Measurements from ENCODE around the gene KRT13. TPM values are rescaled to one million over a fixed set of nuclear protein-coding genes. Genes with fewer than 3 reads are reported as not detected.

KRT13 gene
- total and polyA plus RNA-seq, 5 donors from 2014 or later, result not detected

DNA sequence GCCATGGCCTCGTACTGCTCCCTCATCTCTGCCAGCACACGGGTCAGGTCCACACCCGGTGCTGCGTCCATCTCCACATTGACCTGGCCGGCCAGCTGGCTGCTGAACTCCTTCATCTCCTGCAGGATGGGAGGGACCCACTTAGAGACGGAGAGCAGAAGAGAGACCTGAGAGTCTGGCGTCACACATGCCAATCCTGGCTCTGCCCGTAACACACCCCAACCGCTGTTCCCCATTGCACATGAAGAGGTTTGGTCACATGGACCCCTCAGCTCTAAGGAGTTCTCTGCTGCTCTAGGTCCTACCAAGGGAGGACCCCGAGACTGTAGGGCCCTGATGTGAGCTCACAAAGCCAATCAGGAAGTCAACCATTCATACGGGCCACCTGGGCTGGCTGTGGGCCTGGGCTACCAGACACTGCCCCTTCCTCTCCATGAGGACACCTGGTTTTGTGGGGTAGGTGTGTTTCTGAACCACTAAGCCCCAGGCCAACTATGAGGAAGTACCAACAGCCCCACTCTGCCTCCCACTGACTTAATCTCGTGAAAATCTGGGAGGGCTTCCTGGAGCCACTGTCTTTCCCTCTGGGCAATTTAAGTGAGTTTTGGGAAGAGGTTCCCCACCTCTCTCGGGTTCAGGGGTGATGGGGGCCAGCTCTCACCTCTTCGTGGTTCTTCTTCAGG, 10.9 kb upstream of the KRT13 start:
- no peaks in the 10 kb centered on the region for H3K9me3 Mint-ChIP-seq
- H3K27me3 Mint-ChIP-seq, result peaks cover 15% of the 10 kb centered on the region
- H3K36me3 Mint-ChIP-seq, result no peaks in the 10 kb centered on the region

DNA sequence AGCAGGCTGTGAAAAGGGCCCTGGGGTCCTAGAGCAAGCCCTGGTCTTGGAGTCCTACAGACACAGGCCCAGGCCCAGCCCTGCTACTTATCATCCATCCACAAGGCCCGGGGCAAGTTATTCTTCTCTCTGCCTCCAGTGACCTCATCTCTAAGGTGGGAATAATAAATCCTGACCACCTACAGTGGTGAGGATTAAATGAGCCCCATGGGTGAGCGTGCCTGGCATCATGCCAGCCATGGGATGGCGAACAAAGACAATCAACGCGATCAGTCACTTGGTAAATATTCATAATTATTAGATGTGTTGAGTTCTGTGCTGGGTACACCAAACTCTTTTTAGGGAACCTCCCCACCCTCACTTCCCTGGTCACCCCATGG, 7.7 kb upstream of the KRT13 start:
- H3K9me3 Mint-ChIP-seq, result no peaks in the 10 kb centered on the region
- no peaks in the 10 kb centered on the region for H3K36me3 ChIP-seq (ENCODE audit: control insufficient read depth, insufficient read depth, low read length)
- H3K27ac ChIP-seq (ENCODE audit: insufficient read depth, low read length, poor library complexity, severe bottlenecking), result no peak overlapping the region
- H3K4me3 ChIP-seq (ENCODE audit: low read depth, low read length), result no peak overlapping the region
- H3K27me3 ChIP-seq (ENCODE audit: control insufficient read depth, insufficient read depth, low read length), result no peaks in the 10 kb centered on the region
- H3K4me3 Mint-ChIP-seq, result no peak overlapping the region
- peaks cover 11% of the 10 kb centered on the region for H3K27me3 Mint-ChIP-seq
- H3K4me1 Mint-ChIP-seq, result no peaks in the 10 kb centered on the region
- ATAC-seq (ENCODE audit: low read depth in 2 of 2) (no peak), DNase-seq (no peak)
- no peaks in the 10 kb centered on the region for H3K9me3 ChIP-seq (ENCODE audit: control insufficient read depth in 2 of 2, low read length in 2 of 2)
- H3K36me3 Mint-ChIP-seq, result no peaks in the 10 kb centered on the region
- H3K4me1 ChIP-seq (ENCODE audit: control insufficient read depth, insufficient read depth, low read length, poor library complexity, severe bottlenecking), result no peaks in the 10 kb centered on the region
- no peak overlapping the region for H3K27ac Mint-ChIP-seq

More for the DNA sequence above, 10.9 kb upstream of the KRT13 start:
- Histone ChIP-seq H3K4me3 (ENCODE audit: low read depth, low read length) (no peak overlapping the region), H3K27ac (ENCODE audit: insufficient read depth, low read length, poor library complexity, severe bottlenecking) (no peak overlapping the region), H3K27me3 (ENCODE audit: control insufficient read depth, insufficient read depth, low read length) (no peaks in the 10 kb centered on the region), H3K9me3 (ENCODE audit: control insufficient read depth in 2 of 2, low read length in 2 of 2) (no peaks in the 10 kb centered on the region), H3K36me3 (ENCODE audit: control insufficient read depth, insufficient read depth, low read length) (no peaks in the 10 kb centered on the region), H3K4me1 (ENCODE audit: control insufficient read depth, insufficient read depth, low read length, poor library complexity, severe bottlenecking) (no peaks in the 10 kb centered on the region)
- H3K27ac Mint-ChIP-seq, result no peak overlapping the region
- H3K4me3 Mint-ChIP-seq, result no peak overlapping the region
- ATAC-seq (ENCODE audit: low read depth in 2 of 2) (no peak), DNase-seq (no peak)
- H3K4me1 Mint-ChIP-seq, result no peaks in the 10 kb centered on the region

DNA sequence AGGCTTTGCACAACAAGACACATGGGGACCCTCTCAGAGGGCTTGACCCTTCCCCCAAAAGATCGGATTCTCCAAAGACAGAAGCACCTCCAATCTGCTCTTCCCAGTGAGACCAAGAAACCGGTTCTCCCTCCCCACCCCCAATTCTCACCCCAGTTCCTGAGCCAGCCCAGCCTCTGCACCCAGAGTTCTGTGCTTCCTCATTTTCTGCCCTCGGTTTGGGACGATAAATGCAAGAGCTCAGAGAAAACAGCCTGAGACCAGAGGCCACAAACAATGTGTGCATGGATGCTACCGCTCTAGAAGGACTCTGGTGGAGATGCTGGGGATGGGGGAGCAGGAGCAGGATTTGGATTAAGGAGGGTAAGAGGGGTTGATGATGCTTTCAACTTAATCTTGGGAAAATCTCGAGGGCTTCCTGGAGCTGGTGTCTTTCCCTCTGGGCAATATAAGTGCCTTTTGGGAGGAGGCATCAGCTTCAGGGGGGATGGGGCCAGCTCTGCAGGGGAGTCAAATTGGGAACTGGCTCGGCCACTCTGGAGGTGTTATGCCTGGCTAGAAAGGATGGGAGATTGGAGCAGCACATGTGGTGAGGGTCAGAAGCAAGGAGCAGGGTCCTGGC, 7.2 kb upstream of the KRT13 start:
- Mint-ChIP-seq H3K36me3 (no peaks in the 10 kb centered on the region), H3K27ac (no peak overlapping the region), H3K4me1 (no peaks in the 10 kb centered on the region), H3K9me3 (no peaks in the 10 kb centered on the region), H3K27me3 (peaks cover 8% of the 10 kb centered on the region), H3K4me3 (no peak overlapping the region)
- Histone ChIP-seq H3K9me3 (ENCODE audit: control insufficient read depth in 2 of 2, low read length in 2 of 2) (no peaks in the 10 kb centered on the region), H3K4me3 (ENCODE audit: low read depth, low read length) (no peak overlapping the region), H3K36me3 (ENCODE audit: control insufficient read depth, insufficient read depth, low read length) (no peaks in the 10 kb centered on the region), H3K4me1 (ENCODE audit: control insufficient read depth, insufficient read depth, low read length, poor library complexity, severe bottlenecking) (no peaks in the 10 kb centered on the region), H3K27me3 (ENCODE audit: control insufficient read depth, insufficient read depth, low read length) (no peaks in the 10 kb centered on the region), H3K27ac (ENCODE audit: insufficient read depth, low read length, poor library complexity, severe bottlenecking) (no peak overlapping the region)
- DNase-seq (no peak), ATAC-seq (ENCODE audit: low read depth in 2 of 2) (no peak)

DNA sequence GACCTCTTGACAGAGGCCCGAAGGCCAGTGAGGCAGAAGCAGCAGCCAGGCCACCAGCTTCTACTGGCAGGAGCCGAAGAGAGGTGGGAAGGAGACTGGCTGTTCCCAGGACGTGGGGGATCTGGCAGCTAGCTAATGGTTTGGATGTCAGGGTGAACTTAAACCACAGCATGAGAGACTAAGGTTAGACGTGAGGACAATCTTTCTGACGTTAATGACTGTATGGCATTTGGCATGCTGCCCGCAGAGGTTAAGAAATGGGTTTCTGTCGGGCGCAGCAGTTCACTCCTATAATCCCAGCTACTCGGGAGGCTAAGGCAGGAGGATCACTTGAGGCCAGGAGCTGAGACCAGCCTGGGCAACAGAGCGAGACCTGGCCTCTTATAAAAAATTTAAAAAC, 6.3 kb upstream of the KRT13 start:
- H3K9me3 ChIP-seq (ENCODE audit: control insufficient read depth in 2 of 2, low read length in 2 of 2), result no peaks in the 10 kb centered on the region
- DNase-seq (no peak), ATAC-seq (ENCODE audit: low read depth in 2 of 2) (no peak)
- H3K27ac ChIP-seq (ENCODE audit: insufficient read depth, low read length, poor library complexity, severe bottlenecking), result no peak overlapping the region
- H3K36me3 Mint-ChIP-seq, result no peaks in the 10 kb centered on the region
- no peak overlapping the region for H3K4me3 ChIP-seq (ENCODE audit: low read depth, low read length)
- no peak overlapping the region for H3K27ac Mint-ChIP-seq
- H3K27me3 ChIP-seq (ENCODE audit: control insufficient read depth, insufficient read depth, low read length), result no peaks in the 10 kb centered on the region
- H3K36me3 ChIP-seq (ENCODE audit: control insufficient read depth, insufficient read depth, low read length), result no peaks in the 10 kb centered on the region
- H3K4me3 Mint-ChIP-seq, result no peak overlapping the region
- H3K9me3 Mint-ChIP-seq, result no peaks in the 10 kb centered on the region
- H3K27me3 Mint-ChIP-seq, result peaks cover 8% of the 10 kb centered on the region
- no peaks in the 10 kb centered on the region for H3K4me1 ChIP-seq (ENCODE audit: control insufficient read depth, insufficient read depth, low read length, poor library complexity, severe bottlenecking)
- H3K4me1 Mint-ChIP-seq, result no peaks in the 10 kb centered on the region

DNA sequence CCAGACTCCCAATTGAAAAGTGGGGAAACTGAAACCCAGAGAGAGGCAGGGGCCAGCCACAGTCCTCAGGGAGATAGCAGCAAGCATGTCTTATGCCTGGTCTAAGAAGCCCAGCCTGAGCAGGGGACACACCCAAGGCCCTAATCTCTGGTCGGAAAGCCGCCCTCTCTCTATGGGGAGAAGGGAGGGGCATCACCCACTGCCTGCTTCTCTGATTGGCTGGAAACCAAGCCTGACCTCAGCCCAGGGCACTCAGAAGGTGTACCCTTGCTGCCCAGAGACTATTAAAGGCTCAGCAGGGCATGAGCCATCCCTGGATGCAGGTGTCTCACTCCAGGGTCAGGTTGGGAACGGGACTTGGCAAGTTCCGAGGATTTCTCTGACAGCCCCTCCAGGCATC, 5.7 kb upstream of the KRT13 start:
- Histone ChIP-seq H3K27me3 (ENCODE audit: control insufficient read depth, insufficient read depth, low read length) (no peaks in the 10 kb centered on the region), H3K9me3 (ENCODE audit: control insufficient read depth in 2 of 2, low read length in 2 of 2) (no peaks in the 10 kb centered on the region), H3K4me3 (ENCODE audit: low read depth, low read length) (no peak overlapping the region), H3K27ac (ENCODE audit: insufficient read depth, low read length, poor library complexity, severe bottlenecking) (no peak overlapping the region), H3K4me1 (ENCODE audit: control insufficient read depth, insufficient read depth, low read length, poor library complexity, severe bottlenecking) (no peaks in the 10 kb centered on the region), H3K36me3 (ENCODE audit: control insufficient read depth, insufficient read depth, low read length) (no peaks in the 10 kb centered on the region)
- H3K36me3 Mint-ChIP-seq, result no peaks in the 10 kb centered on the region
- no peak overlapping the region for H3K27ac Mint-ChIP-seq
- H3K4me3 Mint-ChIP-seq, result no peak overlapping the region
- ATAC-seq (ENCODE audit: low read depth in 2 of 2) (no peak), DNase-seq (no peak)
- H3K9me3 Mint-ChIP-seq, result no peaks in the 10 kb centered on the region
- peaks cover 6% of the 10 kb centered on the region for H3K27me3 Mint-ChIP-seq
- H3K4me1 Mint-ChIP-seq, result no peaks in the 10 kb centered on the region

DNA sequence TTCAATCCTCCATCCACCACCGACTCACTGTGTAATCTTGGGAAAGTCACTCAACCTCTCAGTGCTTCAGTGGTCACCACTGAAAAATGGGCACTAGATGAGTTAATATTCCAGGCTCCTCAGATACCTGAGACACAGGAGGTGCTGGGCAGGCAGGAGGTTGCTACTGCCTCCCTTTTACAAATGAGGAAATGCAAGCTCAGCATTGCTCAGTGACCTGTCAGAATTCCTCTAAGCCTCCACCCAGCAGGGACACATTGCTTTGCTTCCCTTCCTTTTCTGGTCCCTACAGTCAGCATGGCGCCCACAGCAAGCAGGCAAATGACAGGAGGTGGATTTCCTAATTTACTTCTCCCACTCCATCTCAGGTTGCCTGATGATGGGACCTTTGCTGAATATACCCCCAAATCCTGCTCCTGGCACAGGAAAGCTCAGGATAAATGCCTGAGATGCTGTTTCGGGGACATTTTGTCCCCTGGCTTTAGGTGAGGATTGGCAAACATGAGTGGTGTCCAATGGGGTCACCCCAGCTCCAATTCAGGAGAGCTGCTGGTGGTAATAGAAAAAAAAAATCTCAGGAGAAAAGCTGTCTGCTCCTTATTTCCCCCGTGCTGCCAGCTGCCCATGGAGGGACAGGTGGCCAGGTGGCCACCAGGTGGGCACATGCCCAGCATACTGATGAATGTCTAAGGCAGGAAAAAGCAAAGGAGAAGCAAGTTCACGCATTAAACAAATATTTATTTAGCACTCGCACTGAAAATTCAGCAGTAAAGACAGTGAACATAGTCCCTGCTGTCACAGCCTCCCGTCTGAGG, 5.0 kb upstream of the KRT13 start:
- H3K27me3 ChIP-seq (ENCODE audit: control insufficient read depth, insufficient read depth, low read length), result no peaks in the 10 kb centered on the region
- H3K27ac ChIP-seq (ENCODE audit: insufficient read depth, low read length, poor library complexity, severe bottlenecking), result no peak overlapping the region
- H3K27ac Mint-ChIP-seq, result no peak overlapping the region
- H3K36me3 Mint-ChIP-seq, result no peaks in the 10 kb centered on the region
- no peaks in the 10 kb centered on the region for H3K9me3 ChIP-seq (ENCODE audit: control insufficient read depth in 2 of 2, low read length in 2 of 2)
- peaks cover 4% of the 10 kb centered on the region for H3K27me3 Mint-ChIP-seq
- no peaks in the 10 kb centered on the region for H3K36me3 ChIP-seq (ENCODE audit: control insufficient read depth, insufficient read depth, low read length)
- no peak overlapping the region for H3K4me3 Mint-ChIP-seq
- H3K4me1 Mint-ChIP-seq, result no peaks in the 10 kb centered on the region
- H3K4me1 ChIP-seq (ENCODE audit: control insufficient read depth, insufficient read depth, low read length, poor library complexity, severe bottlenecking), result no peaks in the 10 kb centered on the region
- ATAC-seq (ENCODE audit: low read depth in 2 of 2) (no peak), DNase-seq (no peak)
- no peaks in the 10 kb centered on the region for H3K9me3 Mint-ChIP-seq
- H3K4me3 ChIP-seq (ENCODE audit: low read depth, low read length), result no peak overlapping the region

DNA sequence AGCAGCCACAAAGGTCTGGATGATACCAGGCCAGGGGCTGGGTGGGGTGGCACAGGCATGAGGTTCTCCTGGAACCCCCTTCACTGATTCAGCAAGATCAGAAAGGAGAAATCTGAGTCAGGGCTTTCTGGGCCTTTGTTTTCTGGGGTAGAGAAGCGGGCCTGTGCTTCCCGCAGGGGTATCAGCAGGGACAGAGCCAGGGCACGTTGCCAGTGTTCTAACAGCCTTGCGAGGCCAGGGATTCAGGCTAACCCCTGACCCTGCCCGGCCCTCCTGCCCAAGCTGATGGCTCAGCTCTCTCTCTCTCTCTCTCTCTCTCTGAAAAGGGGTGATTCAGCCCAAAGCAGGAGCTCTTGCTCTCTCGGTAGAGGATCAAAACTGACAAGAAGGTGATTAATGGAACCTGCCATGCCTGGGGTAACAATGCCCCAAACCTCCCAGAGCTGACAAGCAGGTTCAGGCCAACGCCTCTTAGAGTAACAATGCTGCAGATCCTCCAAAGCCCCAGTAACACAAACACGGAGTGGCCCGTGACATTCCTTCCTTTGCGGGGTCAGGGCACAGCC, 2.0 kb upstream of the KRT13 start:
- no peaks in the 10 kb centered on the region for H3K4me1 Mint-ChIP-seq
- H3K9me3 Mint-ChIP-seq, result no peaks in the 10 kb centered on the region
- Histone ChIP-seq H3K36me3 (ENCODE audit: control insufficient read depth, insufficient read depth, low read length) (no peaks in the 10 kb centered on the region), H3K27me3 (ENCODE audit: control insufficient read depth, insufficient read depth, low read length) (no peaks in the 10 kb centered on the region), H3K9me3 (ENCODE audit: control insufficient read depth in 2 of 2, low read length in 2 of 2) (no peaks in the 10 kb centered on the region), H3K27ac (ENCODE audit: insufficient read depth, low read length, poor library complexity, severe bottlenecking) (no peak overlapping the region), H3K4me1 (ENCODE audit: control insufficient read depth, insufficient read depth, low read length, poor library complexity, severe bottlenecking) (no peaks in the 10 kb centered on the region), H3K4me3 (ENCODE audit: low read depth, low read length) (no peak overlapping the region)
- no peak for ATAC-seq (ENCODE audit: low read depth in 2 of 2)
- peaks cover 4% of the 10 kb centered on the region for H3K27me3 Mint-ChIP-seq
- H3K4me3 Mint-ChIP-seq, result peak overlapping the region in 1 of 4 donors; percentile 39
- DNase-seq, result no peak
- no peak overlapping the region for H3K27ac Mint-ChIP-seq
- no peaks in the 10 kb centered on the region for H3K36me3 Mint-ChIP-seq
